EL (cell line): ENCODE results near the gene SPEM3.

Experiments
- DNase-seq: peaks from one replicate; pipeline ENCODE4 v3.0.0-alpha.2; 2016

The SPEM3 gene

GRCh38 chr17:7403977-7404736, 24.5 kb upstream of the SPEM3 start, which contains the start of gene TMEM256:
TMEM256 (minus strand) TSS chr17:7404097; CDS start chr17:7404084, 13 bp downstream.
- peak; percentile 100 for DNase-seq

GRCh38 chr17:7404737-7405349, 23.8 kb upstream of the SPEM3 start:
- no peak for DNase-seq

- peak; percentile 26 for DNase-seq
Observed at GRCh38 chr17:7405350-7406234, 23.1 kb upstream of the SPEM3 start.

- no peak for DNase-seq
Observed at GRCh38 chr17:7406235-7406825, 22.3 kb upstream of the SPEM3 start.

GRCh38 chr17:7407082-7407481, 21.6 kb upstream of the SPEM3 start:
- no peak for DNase-seq

GRCh38 chr17:7407485-7408251, 21.0 kb upstream of the SPEM3 start, which contains the start of gene NLGN2:
NLGN2 (plus strand) TSS chr17:7407845; CDS start chr17:7408256, 411 bp downstream.
- DNase-seq: no peak

- no peak for DNase-seq
Observed at GRCh38 chr17:7408252-7408727, 20.4 kb upstream of the SPEM3 start.

GRCh38 chr17:7408863-7409262, 19.8 kb upstream of the SPEM3 start:
- no peak for DNase-seq

GRCh38 chr17:7409716-7410115, 18.9 kb upstream of the SPEM3 start:
- no peak for DNase-seq

GRCh38 chr17:7410634-7411426, 17.8 kb upstream of the SPEM3 start:
- no peak for DNase-seq

GRCh38 chr17:7411427-7411750, 17.3 kb upstream of the SPEM3 start:
- no peak for DNase-seq

GRCh38 chr17:7413346-7413985, 15.2 kb upstream of the SPEM3 start:
- peak; percentile 88 for DNase-seq

- DNase-seq: no peak
Observed at GRCh38 chr17:7414837-7415236, 13.8 kb upstream of the SPEM3 start.

- DNase-seq: no peak
Observed at GRCh38 chr17:7415784-7416183, 12.9 kb upstream of the SPEM3 start.

GRCh38 chr17:7416323-7416722, 12.3 kb upstream of the SPEM3 start:
- DNase-seq: no peak

- DNase-seq: no peak
Observed at GRCh38 chr17:7417056-7417655, 11.5 kb upstream of the SPEM3 start.

GRCh38 chr17:7418472-7419152, 10.0 kb upstream of the SPEM3 start:
- no peak for DNase-seq

GRCh38 chr17:7419819-7420610, 8.6 kb upstream of the SPEM3 start, which contains the start of gene SPEM1:
SPEM1 (plus strand) TSS chr17:7420324; CDS start chr17:7420385, 61 bp downstream.
- no peak for DNase-seq

- no peak for DNase-seq
Observed at GRCh38 chr17:7421186-7421585, 7.5 kb upstream of the SPEM3 start.
